Fibroblast of lung (primary cell): ENCODE measurements around the gene VAPB. TPM values are rescaled to one million over a fixed set of nuclear protein-coding genes. Genes with fewer than 3 reads are reported as not detected.
A peak's percentile ranks its signal among the peaks of the same experiment; 100 is the strongest.

Experiments used
- DNase-seq, 2 donors: peaks; one replicate each; pipeline versions ENCODE4 v3.0.0 to v3.0.0-alpha.2; 2010; ENCODE audit warnings: low read depth in 2 of 2
- H2AFZ ChIP-seq: 2 replicates; pipeline ENCODE4 v1.5.1; 2012; ENCODE audit warnings: low read length, control low read depth, inconsistent platforms
- H3K27ac ChIP-seq: 2 replicates; pipeline ENCODE4 v1.5.1; 2011; ENCODE audit warnings: low read length, control low read depth; ENCODE audit not compliant: insufficient read depth
- H3K27me3 ChIP-seq: 2 replicates; pipeline ENCODE4 v1.5.1; 2011; ENCODE audit warnings: mild to moderate bottlenecking, low read length; ENCODE audit not compliant: control insufficient read depth, insufficient read depth
- H3K36me3 ChIP-seq: 2 replicates; pipeline ENCODE4 v1.5.1; 2011; ENCODE audit warnings: low read length; ENCODE audit not compliant: control insufficient read depth, insufficient read depth
- H3K4me1 ChIP-seq: 2 replicates; pipeline ENCODE4 v1.5.1; 2011; ENCODE audit warnings: low read length; ENCODE audit not compliant: control insufficient read depth, insufficient read depth; ENCODE audit errors: extremely low read depth
- H3K4me2 ChIP-seq: 2 replicates; pipeline ENCODE4 v1.5.1; 2011; ENCODE audit warnings: low read length, control low read depth; ENCODE audit not compliant: insufficient read depth; ENCODE audit errors: extremely low read depth
- H3K4me3 ChIP-seq, 4 experiments: fragments of 200-600 bp in 1 of 4; sonication (generic) in 1 of 4; replicated peaks in 1 of 4; 2 replicates each; pipeline ENCODE4 v1.5.1; 2011 to 2016; ENCODE audit warnings: low read length in 4 of 4, low read depth in 3 of 4, mild to moderate bottlenecking in 3 of 4, control low read depth in 2 of 4, inconsistent platforms in 1 of 4, mixed read lengths in 1 of 4; ENCODE audit not compliant: insufficient read depth in 1 of 4; ENCODE audit errors: control extremely low read depth in 1 of 4
- H3K79me2 ChIP-seq: 2 replicates; pipeline ENCODE4 v1.5.1; 2012; ENCODE audit warnings: mild to moderate bottlenecking, low read length, inconsistent platforms; ENCODE audit not compliant: control insufficient read depth, insufficient read depth
- H3K9ac ChIP-seq: 2 replicates; pipeline ENCODE4 v1.5.1; 2011; ENCODE audit warnings: mild to moderate bottlenecking, low read length, control low read depth; ENCODE audit not compliant: insufficient read depth
- H3K9me3 ChIP-seq: 2 replicates; pipeline ENCODE4 v1.5.1; 2012; ENCODE audit warnings: low read depth, low read length; ENCODE audit not compliant: control insufficient read depth, insufficient read depth
- H4K20me1 ChIP-seq: 2 replicates; pipeline ENCODE4 v1.5.1; 2011; ENCODE audit warnings: low read length; ENCODE audit not compliant: control insufficient read depth, insufficient read depth; ENCODE audit errors: extremely low read depth
- CTCF ChIP-seq, 2 donors: IDR thresholded peaks in 1 of 2; conservative IDR thresholded peaks in 1 of 2; 1 replicate in 1 of 2; 2 replicates in 1 of 2; pipeline ENCODE4 v1.5.1; 2011 to 2012; ENCODE audit warnings: low read length in 2 of 2, control low read depth in 1 of 2, inconsistent platforms in 1 of 2, low read depth in 1 of 2, mild to moderate bottlenecking in 1 of 2
- EZH2 ChIP-seq: IDR thresholded peaks from 2 replicates; pipeline ENCODE4 v1.5.1; 2012; ENCODE audit warnings: low read length, control low read depth, mild to moderate bottlenecking; ENCODE audit errors: missing control alignments
- polyA plus RNA-seq, 2 donors: library from polyadenylated mRNA; depleted of rRNA in 1 of 2; stranded (reverse) in 1 of 2; unstranded in 1 of 2; fragments of >200 nt; gene quantifications; 2 replicates each; pipeline ENCODE4 v1.2.1, GENCODE V29; 2011 to 2012; ENCODE audit warnings: missing spikeins in 1 of 2
- total RNA-seq: library from RNA; depleted of rRNA; stranded (reverse); fragments of >200 nt; gene quantifications from 2 replicates; pipeline ENCODE4 v1.2.1, GENCODE V29; 2014

Gene VAPB
- total and polyA plus RNA-seq, 2 donors (not counting 1 experiment from before 2014, with no cell fraction given), result 13.0 to 43.7 TPM

DNA sequence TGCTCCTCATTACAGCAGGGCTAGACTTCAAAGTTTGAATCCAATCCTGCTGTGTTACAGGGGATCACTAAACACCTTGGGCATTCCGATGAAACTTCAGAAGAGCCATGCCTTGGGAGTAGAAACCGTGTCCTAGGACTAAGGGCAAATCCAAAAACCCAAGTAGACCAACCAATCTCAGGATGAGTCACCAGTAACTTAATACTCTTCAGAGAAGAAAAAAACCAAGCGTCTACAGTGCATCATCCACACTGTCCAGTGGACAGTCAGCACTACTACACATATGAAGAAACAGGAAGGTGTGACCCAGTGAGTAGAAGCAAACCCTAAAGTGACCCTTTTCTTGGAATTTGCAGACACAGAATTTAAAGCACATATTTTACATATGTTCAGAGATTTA, 39.5 kb upstream of the VAPB start:
- H3K36me3 ChIP-seq, result peaks cover 10% of the 10 kb centered on the region
- H3K27me3 ChIP-seq, result no peaks in the 10 kb centered on the region
- H4K20me1 ChIP-seq, result no peaks in the 10 kb centered on the region
- H3K4me2 ChIP-seq, result no peak overlapping the region
- no peak overlapping the region for H3K4me3 ChIP-seq
- TF ChIP-seq CTCF (conservative IDR thresholded peaks at IDR 0.05 in 1 of 2, IDR thresholded peaks at IDR 0.05 in 1 of 2; ENCODE audit: low read depth in 1 of 2, low read length in 2 of 2), result peak in 1 of 2 donors; percentile 18
- no peak for TF ChIP-seq EZH2
- peaks cover 5% of the 10 kb centered on the region for H3K79me2 ChIP-seq
- H3K9ac ChIP-seq, result no peak overlapping the region
- no peaks in the 10 kb centered on the region for H3K9me3 ChIP-seq
- no peak overlapping the region for H2AFZ ChIP-seq
- peak; percentile 77 to 79 for DNase-seq
- peaks cover 4% of the 10 kb centered on the region for H3K4me1 ChIP-seq
- H3K27ac ChIP-seq, result no peak overlapping the region

DNA sequence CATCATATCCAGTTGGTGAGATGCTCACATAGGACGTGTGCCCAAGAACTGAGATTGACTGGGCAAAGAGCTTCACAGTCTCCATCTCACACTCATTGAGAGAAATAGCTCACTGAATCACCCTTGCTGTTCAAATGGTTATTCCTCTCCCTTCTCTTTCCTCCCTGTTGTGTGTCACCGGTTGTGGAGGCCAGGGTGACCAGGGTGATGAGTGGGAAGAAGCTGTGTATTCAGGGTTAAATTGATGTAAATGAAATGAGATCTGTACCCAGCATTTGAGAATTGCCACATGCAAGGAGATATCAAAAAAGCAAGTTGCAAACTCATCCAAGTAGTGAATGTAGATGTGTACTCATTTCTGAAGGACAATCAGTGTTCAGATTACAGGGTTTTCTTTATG, 36.6 kb upstream of the VAPB start:
- no peak for TF ChIP-seq EZH2
- TF ChIP-seq CTCF (conservative IDR thresholded peaks at IDR 0.05 in 1 of 2, IDR thresholded peaks at IDR 0.05 in 1 of 2; ENCODE audit: low read depth in 1 of 2, low read length in 2 of 2), result no peak
- Histone ChIP-seq H3K4me2 (no peak overlapping the region), H3K4me1 (peaks cover 4% of the 10 kb centered on the region), H3K4me3 (no peak overlapping the region), H4K20me1 (no peaks in the 10 kb centered on the region), H2AFZ (no peak overlapping the region), H3K9me3 (no peaks in the 10 kb centered on the region), H3K27me3 (no peaks in the 10 kb centered on the region), H3K79me2 (no peaks in the 10 kb centered on the region), H3K27ac (no peak overlapping the region), H3K9ac (no peak overlapping the region), H3K36me3 (no peaks in the 10 kb centered on the region)
- no peak for DNase-seq

GRCh38 chr20:58359441-58359840, 29.6 kb upstream of the VAPB start:
- peak in 1 of 2 donors; percentile 60 for DNase-seq
- H3K4me1 ChIP-seq, result no peaks in the 10 kb centered on the region
- no peak for TF ChIP-seq EZH2
- TF ChIP-seq CTCF (conservative IDR thresholded peaks at IDR 0.05 in 1 of 2, IDR thresholded peaks at IDR 0.05 in 1 of 2; ENCODE audit: low read depth in 1 of 2, low read length in 2 of 2), result peak; percentile 18 to 52
- H2AFZ ChIP-seq, result no peak overlapping the region
- H3K4me2 ChIP-seq, result no peak overlapping the region
- H3K27ac ChIP-seq, result no peak overlapping the region
- H3K79me2 ChIP-seq, result no peaks in the 10 kb centered on the region
- no peak overlapping the region for H3K4me3 ChIP-seq
- no peaks in the 10 kb centered on the region for H4K20me1 ChIP-seq
- H3K36me3 ChIP-seq, result no peaks in the 10 kb centered on the region
- H3K27me3 ChIP-seq, result no peaks in the 10 kb centered on the region
- no peak overlapping the region for H3K9ac ChIP-seq
- no peaks in the 10 kb centered on the region for H3K9me3 ChIP-seq
